Effector memory CD4-positive, alpha-beta T cell (primary cell): ENCODE measurements around the gene PYGB.

Experiments used
- DNase-seq, 3 donors: peaks; one replicate each; pipeline ENCODE4 v3.0.0-alpha.2; 2020
- H3K27ac ChIP-seq: 2 replicates; pipeline ENCODE4 v1.7.0; 2013; ENCODE audit warnings: mild to moderate bottlenecking, low read length, moderate library complexity; ENCODE audit not compliant: insufficient read depth, poor library complexity, severe bottlenecking
- H3K27me3 ChIP-seq: replicated peaks from 2 replicates; pipeline ENCODE4 v1.7.0; 2013; ENCODE audit warnings: mild to moderate bottlenecking, low read length; ENCODE audit not compliant: insufficient read depth, control insufficient read depth, poor library complexity, severe bottlenecking
- H3K36me3 ChIP-seq: 2 replicates; pipeline ENCODE4 v1.7.0; 2013; ENCODE audit warnings: mild to moderate bottlenecking, low read length, moderate library complexity; ENCODE audit not compliant: control insufficient read depth, insufficient read depth
- H3K4me1 ChIP-seq: 2 replicates; pipeline ENCODE4 v1.7.0; 2013; ENCODE audit warnings: low read length, mild to moderate bottlenecking; ENCODE audit not compliant: control insufficient read depth, insufficient read depth, poor library complexity, severe bottlenecking
- H3K4me3 ChIP-seq: 2 replicates; pipeline ENCODE4 v1.7.0; 2013; ENCODE audit warnings: low read length, low read depth, mild to moderate bottlenecking; ENCODE audit not compliant: insufficient read depth, poor library complexity, severe bottlenecking
- H3K9me3 ChIP-seq: 2 replicates; pipeline ENCODE4 v1.7.0; 2013; ENCODE audit warnings: mild to moderate bottlenecking, low read length, moderate library complexity; ENCODE audit not compliant: control insufficient read depth

Gene PYGB

DNA sequence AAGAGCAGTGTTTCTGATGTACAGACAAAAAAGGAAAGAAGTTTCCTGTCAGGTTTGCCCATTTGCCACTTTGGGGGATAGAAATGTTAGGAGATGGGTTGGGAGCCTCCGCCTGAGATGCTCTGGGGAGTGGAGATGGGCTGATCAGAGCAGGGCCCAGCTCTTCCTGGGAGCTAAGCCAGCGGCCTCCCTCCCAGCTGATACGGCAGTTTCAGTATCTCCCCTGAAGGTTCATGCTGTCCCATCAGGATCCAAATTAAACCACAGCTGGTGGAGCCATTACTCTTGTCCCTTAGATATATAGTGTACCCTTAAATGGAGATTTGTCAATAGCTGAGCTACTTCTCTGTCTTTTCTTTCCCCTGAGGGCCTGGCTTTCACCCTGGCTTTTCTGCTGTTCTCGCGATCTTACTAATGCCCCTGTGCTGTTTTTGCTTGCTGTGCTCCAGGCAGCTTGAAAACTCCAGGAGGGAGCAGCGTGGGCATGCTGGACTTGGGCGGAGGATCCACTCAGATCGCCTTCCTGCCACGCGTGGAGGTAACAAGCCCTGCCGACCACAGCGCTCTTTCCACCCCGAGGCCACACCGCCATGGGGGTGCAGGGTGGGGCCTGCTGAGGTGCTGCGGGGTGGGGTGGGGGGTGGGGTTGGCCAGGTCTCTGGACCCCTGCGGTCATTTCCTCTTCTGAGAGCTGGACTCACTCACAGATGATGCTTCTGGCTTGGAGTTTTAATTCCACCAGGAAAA, 31.5 kb upstream of the PYGB start:
- no peak for DNase-seq
- Histone ChIP-seq H3K27me3 (no peaks in the 10 kb centered on the region), H3K36me3 (peaks cover 58% of the 10 kb centered on the region), H3K27ac (no peak overlapping the region), H3K4me1 (no peaks in the 10 kb centered on the region), H3K9me3 (no peaks in the 10 kb centered on the region), H3K4me3 (no peak overlapping the region)

DNA sequence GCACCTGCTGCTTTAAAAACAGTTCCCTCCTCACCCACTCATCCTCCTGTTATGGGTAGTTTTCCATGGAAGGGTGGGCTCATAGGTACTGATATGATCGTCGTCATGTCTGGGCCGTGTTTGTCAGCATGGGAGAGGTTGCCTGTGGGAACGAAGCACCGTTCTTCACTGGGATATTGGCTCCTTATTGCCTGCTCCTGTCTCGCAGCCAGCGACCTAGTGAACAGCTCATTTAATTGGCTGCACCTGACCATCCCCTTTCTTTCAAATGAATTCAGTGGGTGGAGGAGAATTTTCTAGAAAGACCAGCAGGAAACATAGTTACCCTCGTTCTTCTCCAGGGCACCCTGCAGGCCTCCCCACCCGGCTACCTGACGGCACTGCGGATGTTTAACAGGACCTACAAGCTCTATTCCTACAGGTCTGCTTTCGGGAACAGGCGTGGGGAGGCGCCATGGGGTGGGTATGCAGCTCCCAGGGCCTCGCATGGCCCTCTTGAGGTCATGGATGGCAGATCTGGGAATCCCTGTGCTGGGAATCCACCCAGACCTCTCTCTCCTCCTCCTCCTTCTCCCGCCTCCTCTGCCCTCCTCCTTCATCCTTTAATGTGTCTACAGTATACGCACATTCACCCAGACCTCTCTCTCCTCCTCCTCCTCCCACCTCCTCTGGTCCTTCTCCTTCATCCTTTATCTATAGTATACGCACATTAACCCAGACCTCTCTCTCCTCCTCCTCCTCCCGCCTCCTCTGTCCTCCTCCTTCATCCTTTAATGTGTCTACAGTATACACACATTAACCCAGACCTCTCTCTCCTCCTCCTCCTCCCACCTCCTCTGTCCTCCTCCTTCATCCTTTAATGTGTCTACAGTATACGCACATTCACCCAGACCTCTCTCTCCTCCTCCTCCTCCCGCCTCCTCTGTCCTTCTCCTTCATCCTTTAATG, 30.4 kb upstream of the PYGB start:
- H3K36me3 ChIP-seq = peaks cover 47% of the 10 kb centered on the region
- H3K4me3 ChIP-seq = no peak overlapping the region

DNA sequence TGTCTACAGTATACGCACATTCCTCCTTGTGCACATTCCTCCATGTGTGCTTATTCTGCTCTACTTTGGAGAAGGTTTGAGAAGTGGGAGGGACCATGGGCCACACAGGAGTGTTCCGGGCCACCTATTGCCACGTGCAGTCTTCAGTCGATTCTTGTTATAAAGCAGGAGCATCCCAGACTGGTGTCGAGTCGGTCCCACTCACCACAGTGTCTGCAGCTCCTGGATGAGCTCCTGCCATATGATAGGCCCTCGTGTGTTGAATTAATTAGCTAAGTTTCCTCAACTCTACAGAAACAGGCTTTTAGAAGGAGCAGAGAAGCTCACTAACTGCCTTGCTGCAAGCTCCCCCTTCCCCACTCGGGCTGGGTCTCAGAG, 29.8 kb upstream of the PYGB start:
- H3K4me1 ChIP-seq = no peaks in the 10 kb centered on the region
- no peak for DNase-seq
- H3K36me3 ChIP-seq = peaks cover 46% of the 10 kb centered on the region
- H3K4me3 ChIP-seq = no peak overlapping the region
- H3K9me3 ChIP-seq = no peaks in the 10 kb centered on the region
- no peaks in the 10 kb centered on the region for H3K27me3 ChIP-seq
- no peak overlapping the region for H3K27ac ChIP-seq

More for the DNA sequence above, 30.4 kb upstream of the PYGB start:
- no peaks in the 10 kb centered on the region for H3K4me1 ChIP-seq
- H3K27ac ChIP-seq = no peak overlapping the region
- no peak for DNase-seq
- H3K27me3 ChIP-seq = no peaks in the 10 kb centered on the region
- H3K9me3 ChIP-seq = no peaks in the 10 kb centered on the region

DNA sequence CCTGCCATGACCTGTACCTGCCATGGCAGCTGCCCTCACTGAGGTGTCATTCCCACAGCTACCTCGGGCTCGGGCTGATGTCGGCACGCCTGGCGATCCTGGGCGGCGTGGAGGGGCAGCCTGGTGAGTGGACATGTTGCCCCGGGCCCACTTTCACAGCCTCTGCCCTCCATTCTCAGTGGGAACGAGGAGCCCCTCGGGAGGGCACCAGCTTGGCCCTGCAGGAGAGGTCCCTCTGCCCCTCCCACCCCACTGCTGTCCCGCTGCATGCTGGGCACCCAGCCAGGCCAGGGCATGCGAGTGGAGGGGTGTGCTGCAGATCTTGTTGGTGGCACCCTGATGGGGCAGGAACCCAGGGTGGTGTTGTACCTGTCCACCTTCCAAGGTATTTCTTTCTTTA, 29.4 kb upstream of the PYGB start:
- H3K4me1 ChIP-seq = no peaks in the 10 kb centered on the region
- peaks cover 42% of the 10 kb centered on the region for H3K36me3 ChIP-seq
- H3K27ac ChIP-seq = no peak overlapping the region
- H3K9me3 ChIP-seq = no peaks in the 10 kb centered on the region
- DNase-seq = no peak
- H3K27me3 ChIP-seq = no peaks in the 10 kb centered on the region
- H3K4me3 ChIP-seq = no peak overlapping the region

DNA sequence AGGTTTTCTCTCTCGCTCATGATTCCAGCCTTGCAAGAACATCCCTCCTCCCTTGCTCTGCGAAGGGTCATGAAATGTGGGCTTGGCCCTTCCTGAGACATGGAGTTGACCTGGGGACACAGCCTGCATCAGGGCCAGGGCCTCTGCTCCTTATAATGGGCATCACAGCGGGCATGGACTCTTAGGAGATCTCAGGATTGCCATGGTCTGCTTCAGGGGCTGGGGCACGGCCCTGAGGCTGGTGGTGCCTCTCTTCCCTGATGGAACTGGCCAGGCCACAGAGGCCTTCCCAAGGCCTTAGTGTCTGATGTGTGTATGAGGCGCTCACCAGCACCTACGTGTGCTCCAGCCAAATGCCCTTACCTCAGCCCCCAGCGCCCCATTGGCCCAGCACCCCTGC, 28.5 kb upstream of the PYGB start:
- Histone ChIP-seq H3K27ac (no peak overlapping the region), H3K4me3 (no peak overlapping the region), H3K4me1 (no peaks in the 10 kb centered on the region), H3K36me3 (peaks cover 33% of the 10 kb centered on the region), H3K27me3 (no peaks in the 10 kb centered on the region), H3K9me3 (no peaks in the 10 kb centered on the region)
- DNase-seq = no peak

DNA sequence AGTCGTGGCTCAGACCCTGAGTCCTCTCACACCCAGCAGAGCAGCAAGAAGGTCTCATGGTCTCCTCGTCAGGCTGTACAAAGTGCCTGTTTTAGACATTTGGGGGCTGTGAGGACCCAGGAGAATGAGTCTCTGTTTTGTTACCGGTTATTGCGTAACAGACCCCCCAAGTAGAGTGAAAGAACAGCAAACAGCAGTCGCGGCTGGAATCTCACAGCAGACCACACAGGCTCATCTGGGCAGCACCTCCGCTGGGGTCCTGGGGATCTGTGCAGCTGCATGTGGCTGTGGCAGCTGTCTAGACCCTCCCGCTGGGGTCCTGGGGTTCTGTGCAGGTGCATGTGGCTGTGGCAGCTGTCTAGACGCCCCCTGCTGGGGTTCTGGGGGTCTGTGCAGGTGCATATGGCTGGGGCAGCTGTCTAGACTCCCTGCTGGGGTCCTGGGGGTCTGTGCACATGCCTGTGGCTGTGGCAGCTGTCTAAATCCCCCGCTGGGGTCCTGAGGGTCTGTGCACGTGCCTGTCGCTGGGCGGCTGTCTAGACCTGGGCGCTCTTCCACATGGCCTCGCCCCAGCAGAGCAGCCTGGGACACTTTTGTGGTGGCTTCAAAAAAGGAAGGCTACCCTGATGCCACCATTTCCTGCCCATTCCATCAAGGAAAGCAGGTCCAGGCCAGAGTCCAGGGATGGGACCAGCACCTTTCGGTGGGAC, 27.7 kb upstream of the PYGB start:
- no peaks in the 10 kb centered on the region for H3K9me3 ChIP-seq
- no peak for DNase-seq
- peaks cover 27% of the 10 kb centered on the region for H3K36me3 ChIP-seq
- H3K4me1 ChIP-seq = no peaks in the 10 kb centered on the region
- H3K27ac ChIP-seq = no peak overlapping the region
- no peak overlapping the region for H3K4me3 ChIP-seq
- no peaks in the 10 kb centered on the region for H3K27me3 ChIP-seq

DNA sequence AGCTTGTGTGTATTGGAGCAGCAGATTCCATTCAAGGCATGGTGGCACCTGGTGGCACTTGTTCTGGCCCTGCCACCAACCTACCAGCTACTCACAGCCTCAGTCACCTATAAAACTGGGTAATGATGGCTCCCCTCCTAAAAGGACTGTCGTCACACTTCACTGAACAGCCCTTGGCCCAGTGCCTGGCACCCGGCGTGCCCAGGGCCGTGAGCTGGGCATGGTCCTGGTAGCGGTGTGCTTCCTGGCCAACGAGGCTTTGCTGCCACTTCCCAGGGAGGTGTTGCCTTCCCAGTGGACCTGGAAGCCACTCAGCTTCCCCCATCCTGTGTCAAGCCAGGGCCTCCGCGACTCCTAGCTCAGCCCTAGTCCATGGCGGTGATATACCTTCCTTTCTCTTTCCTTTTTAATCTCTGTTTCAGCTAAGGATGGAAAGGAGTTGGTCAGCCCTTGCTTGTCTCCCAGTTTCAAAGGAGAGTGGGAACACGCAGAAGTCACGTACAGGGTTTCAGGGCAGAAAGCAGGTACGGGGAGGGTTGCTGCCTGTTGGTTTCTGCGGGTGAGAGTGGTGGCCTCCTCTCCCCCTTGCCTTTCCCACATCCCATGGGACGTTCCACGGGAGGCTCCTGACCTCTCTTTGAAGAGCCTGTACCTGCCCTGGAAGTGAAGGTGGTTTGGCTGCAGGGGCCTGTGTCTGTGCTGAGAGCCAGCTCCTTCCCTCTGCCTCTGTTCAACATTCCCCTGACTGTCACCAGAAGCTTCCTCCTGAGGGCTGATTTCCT, 26.9 kb upstream of the PYGB start:
- Histone ChIP-seq H3K27ac (no peak overlapping the region), H3K36me3 (peaks cover 19% of the 10 kb centered on the region), H3K4me1 (no peaks in the 10 kb centered on the region), H3K4me3 (no peak overlapping the region), H3K9me3 (no peaks in the 10 kb centered on the region), H3K27me3 (no peaks in the 10 kb centered on the region)
- no peak for DNase-seq

DNA sequence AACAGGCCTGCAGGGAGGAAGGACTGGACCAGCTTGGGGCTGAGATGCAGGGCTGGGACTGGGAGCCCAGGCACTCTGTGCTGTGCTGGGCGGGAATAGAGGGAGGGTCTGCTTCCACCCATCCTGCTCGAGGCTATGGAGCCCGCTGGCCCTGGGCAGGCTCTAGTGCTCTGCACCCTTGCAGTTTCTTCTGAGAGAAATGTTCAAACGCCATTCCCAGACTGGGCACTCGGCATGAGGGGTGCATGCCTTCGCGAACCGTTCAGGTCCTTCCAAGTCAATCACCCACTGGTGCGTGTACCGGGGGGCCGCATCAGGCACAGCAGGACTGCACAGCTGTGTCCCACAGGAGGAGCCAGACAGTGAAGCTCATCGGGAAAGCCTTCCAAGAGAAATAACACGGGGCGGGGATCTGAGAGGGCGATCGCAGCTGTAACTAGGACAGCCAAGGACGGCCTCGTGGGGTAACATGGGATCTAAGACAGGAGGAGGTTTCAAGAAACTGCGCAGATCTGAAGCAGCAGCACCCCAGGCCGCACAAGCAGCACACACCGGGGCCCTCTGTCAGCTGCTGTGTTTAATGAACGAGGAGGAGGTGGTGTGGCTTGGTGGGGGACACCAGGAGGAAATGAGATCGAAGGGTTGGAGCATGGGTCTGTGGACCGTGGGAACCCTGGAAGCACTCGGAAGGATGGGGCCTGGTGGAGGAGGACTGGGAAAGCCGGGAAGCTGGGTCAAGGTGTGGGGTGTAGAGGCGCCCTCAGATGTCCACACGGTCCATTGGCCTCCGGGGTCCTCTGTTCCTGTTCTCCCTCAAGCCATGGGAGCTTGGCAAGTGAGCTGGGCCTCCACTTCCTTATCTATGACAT, 26.1 kb upstream of the PYGB start:
- Histone ChIP-seq H3K4me3 (no peak overlapping the region), H3K27me3 (no peaks in the 10 kb centered on the region), H3K36me3 (peaks cover 19% of the 10 kb centered on the region), H3K9me3 (no peaks in the 10 kb centered on the region), H3K27ac (no peak overlapping the region), H3K4me1 (no peaks in the 10 kb centered on the region)
- no peak for DNase-seq
